Hair follicle dermal papilla cell (primary cell): ENCODE results near the gene NXT1. TPM values are rescaled to one million over a fixed set of nuclear protein-coding genes. Genes with fewer than 3 reads are reported as not detected.

Source experiments
- small RNA-seq: library from RNA; depleted of rRNA; stranded (forward); fragments of <200 nt; gene quantifications from one replicate; pipeline ENCODE3, GENCODE V24; 2012
- total RNA-seq: library from RNA; depleted of rRNA; stranded (reverse); fragments of >200 nt; gene quantifications from 2 replicates; pipeline ENCODE4 v1.2.3, GENCODE V29; 2012

Gene NXT1
- total RNA-seq, result 19.5 and 19.7 TPM in 2 replicates

GRCh38 chr20:23350196-23350903 lies at the start of gene NXT1:
NXT1 (plus strand) TSS chr20:23350791; CDS start chr20:23354042, 3,251 bp downstream.

GRCh38 chr20:23361476-23362391 lies 11.1 kb downstream of the NXT1 start, which contains the start of gene GZF1:
GZF1 (plus strand) TSS chr20:23362182; CDS start chr20:23364384, 2,202 bp downstream.

Small RNAs within 50 kb of the gene (small RNA-seq; reads per million reads assigned to genes)
- gene RNA5SP479, result not detected

Other genes starting within 250 kb of the NXT1 start
- 12.9 and 14.6 TPM in 2 replicates for gene GZF1, start 11.4 kb downstream of the NXT1 start, total RNA-seq
- gene NAPB, start 70.7 kb downstream of the NXT1 start, total RNA-seq, result 9.0 and 10.4 TPM in 2 replicates
- gene CSTL1, start 88.9 kb downstream of the NXT1 start, total RNA-seq, result not detected in 2 replicates
- gene CST11, start 102.1 kb downstream of the NXT1 start, total RNA-seq, result not detected in 2 replicates
- gene CST8, start 140.3 kb downstream of the NXT1 start, total RNA-seq, result not detected in 2 replicates
- gene CST9L, start 217.7 kb downstream of the NXT1 start, total RNA-seq, result not detected in 2 replicates